ENCODE data around the gene UNC5A.

UNC5A gene

DNA sequence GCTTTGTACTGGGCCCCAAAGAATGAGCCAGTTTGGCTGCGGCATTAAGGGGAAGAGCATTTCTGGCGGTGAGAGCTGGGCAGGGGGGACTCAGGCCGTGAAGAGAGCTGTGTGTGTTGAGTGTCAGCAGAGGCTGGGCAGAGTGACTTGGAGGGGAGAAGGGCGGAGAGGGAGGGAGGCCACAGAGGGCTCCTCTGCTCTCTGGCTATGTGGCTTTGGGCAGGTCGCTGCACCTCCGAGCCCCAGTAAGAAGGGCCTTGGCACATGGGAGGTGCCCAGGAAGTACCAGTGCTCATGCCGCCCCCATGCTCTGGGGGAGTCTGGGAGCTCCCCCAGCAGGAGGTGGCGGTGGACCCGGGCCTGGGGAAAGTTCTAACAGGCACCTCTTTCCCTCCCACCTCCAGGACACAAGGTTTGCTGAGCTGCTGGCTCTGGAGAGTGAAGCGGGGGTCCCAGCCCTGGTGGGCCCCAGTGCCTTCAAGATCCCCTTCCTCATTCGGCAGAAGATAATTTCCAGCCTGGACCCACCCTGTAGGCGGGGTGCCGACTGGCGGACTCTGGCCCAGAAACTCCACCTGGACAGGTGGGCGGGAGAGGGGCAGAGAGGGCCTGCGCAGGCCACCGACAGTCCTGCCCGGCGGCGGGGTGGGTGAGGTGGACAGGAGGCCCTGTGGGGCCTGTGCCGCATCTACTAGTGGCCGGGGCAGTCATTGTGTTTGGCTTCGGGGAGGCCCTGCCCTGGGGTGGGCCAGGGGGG lies 68.7 kb downstream of the UNC5A start:
- TF ChIP-seq, protein P1, sequence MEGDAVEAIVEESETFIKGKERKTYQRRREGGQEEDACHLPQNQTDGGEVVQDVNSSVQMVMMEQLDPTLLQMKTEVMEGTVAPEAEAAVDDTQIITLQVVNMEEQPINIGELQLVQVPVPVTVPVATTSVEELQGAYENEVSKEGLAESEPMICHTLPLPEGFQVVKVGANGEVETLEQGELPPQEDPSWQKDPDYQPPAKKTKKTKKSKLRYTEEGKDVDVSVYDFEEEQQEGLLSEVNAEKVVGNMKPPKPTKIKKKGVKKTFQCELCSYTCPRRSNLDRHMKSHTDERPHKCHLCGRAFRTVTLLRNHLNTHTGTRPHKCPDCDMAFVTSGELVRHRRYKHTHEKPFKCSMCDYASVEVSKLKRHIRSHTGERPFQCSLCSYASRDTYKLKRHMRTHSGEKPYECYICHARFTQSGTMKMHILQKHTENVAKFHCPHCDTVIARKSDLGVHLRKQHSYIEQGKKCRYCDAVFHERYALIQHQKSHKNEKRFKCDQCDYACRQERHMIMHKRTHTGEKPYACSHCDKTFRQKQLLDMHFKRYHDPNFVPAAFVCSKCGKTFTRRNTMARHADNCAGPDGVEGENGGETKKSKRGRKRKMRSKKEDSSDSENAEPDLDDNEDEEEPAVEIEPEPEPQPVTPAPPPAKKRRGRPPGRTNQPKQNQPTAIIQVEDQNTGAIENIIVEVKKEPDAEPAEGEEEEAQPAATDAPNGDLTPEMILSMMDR (IDR thresholded peaks at IDR 0.05; ENCODE audit: extremely low read depth, missing control alignments), result no peak
- DNase-seq (ENCODE audit: low spot score), result no peak

DNA sequence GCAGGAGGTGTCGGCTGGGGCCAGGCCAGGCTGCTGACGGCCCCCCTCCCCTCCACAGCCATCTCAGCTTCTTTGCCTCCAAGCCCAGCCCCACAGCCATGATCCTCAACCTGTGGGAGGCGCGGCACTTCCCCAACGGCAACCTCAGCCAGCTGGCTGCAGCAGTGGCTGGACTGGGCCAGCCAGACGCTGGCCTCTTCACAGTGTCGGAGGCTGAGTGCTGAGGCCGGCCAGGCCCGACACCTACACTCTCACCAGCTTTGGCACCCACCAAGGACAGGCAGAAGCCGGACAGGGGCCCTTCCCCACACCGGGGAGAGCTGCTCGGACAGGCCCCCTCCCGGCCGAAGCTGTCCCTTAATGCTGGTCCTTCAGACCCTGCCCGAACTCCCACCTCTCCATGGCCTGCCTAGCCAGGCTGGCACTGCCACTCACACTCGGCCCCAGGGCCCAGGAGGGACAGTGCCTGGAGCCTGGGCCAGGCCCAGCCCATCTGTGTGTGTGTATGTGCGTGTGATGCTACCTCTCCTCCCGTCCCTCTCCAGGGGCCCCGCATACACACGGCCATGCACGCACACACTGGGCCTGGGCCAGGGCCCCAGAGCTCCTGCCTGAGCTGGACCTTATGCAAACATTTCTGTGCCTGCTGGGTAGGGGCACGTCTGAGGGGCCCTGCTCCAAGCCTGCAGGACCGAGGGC lies 69.5 kb downstream of the UNC5A start:
- TF ChIP-seq, protein P1 (IDR thresholded peaks at IDR 0.05; ENCODE audit: extremely low read depth, missing control alignments), result no peak
- DNase-seq (ENCODE audit: low spot score), result no peak

DNA sequence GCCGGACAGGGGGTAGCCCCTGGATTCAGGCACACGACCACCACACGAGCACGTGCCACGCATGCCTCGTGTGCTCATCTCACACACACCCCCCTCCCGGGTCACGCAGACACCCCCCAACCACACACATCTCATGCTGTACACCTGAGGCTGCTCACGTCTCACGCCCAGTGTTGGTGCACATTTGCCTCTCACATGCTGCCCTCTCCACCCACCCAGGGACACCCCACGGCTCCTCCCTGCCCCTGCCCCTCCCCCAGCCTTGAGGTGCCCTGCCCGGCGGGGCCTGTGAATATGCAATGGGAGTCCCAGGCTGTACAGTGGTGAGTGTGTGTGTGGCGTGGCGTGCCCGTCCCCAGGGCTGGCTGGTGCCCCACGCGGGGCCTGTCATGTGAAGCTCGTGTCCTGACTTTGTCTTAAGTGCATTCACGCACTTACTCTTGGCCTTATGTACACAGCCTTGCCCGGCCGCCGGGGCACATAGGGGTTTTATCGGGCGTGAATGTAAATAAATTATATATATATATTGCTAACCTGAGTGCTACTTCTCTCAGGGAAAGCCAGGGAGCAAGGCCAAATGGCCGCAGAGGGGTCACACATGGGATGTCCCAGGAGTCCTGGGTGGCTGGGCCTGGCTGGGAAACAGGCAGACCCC lies 70.1 kb downstream of the UNC5A start:
- no peak for DNase-seq (ENCODE audit: low spot score)
- TF ChIP-seq, protein P1 (IDR thresholded peaks at IDR 0.05; ENCODE audit: extremely low read depth, missing control alignments), result no peak

DNA sequence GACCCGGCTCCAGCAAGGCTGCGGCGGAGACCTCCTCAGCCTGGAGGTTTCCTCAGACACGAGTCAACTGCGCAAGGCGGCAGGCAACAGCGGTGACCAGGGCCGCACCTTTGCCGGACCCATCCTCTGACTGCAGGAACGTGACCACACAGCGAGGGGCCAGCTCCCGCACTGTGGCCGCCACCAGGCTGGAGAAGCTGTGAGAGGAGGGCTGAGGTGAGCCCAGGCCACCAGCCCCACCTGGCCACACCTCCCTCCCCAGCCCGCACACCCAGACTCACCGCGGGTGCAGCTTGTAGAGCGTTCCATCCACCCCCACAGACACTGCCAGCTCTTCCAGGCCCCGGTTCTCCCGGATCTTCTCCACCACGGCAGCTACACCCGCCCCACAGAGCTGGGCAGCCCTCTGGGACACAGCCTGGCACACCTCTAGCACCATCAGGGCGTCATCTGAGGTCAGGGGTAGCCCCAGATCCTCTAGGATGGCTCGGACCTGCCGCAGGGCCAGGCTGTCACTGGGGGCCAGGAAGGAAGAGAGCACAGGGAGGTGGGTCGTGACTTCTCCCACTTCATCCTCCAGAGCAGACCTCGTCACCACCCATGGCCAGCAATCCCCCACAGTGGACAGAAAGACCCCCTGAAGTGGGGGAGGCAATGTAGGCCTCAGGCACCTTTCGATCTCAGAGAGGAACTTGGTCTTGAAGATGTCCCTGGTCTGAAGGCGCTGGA lies 70.8 kb downstream of the UNC5A start:
- TF ChIP-seq, protein P1 (IDR thresholded peaks at IDR 0.05; ENCODE audit: extremely low read depth, missing control alignments), result no peak
- no peak for DNase-seq (ENCODE audit: low spot score)

DNA sequence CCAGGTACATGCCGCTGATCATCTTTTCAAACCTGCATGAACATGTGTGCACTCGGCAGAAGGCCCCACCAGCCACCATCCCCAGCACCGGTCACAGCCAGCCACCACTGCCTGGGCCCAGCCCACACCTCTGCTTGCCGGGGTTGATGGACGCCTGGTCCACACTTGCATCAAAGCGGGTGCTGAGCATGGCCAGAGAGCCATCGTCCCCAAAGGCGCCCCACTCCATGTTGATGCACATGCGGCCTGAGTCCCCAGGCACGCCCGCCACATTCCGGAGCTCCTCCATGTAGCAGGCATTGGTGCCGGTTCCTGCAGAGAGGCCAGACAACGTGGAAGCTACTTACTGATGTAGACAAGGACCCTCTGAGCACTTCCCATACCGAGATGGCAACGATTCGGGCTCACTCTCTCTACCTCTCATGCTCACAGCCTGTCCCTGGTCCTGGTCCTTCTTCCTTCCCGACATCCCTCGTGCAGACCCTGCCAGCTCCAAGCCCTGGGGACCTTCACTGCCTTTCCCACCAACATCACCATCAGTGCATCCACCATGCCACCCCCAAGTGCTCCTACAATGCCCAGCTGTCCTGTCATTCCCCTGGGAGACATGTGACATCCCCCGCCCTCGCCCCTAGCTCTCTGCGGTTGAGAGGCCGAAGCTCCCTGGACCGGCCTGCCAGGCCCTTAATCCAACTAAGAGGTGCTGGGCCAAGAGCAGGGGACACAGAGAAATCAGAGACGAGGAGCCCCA lies 71.6 kb downstream of the UNC5A start:
- DNase-seq (ENCODE audit: low spot score), result no peak
- TF ChIP-seq, protein P1 (IDR thresholded peaks at IDR 0.05; ENCODE audit: extremely low read depth, missing control alignments), result no peak

DNA sequence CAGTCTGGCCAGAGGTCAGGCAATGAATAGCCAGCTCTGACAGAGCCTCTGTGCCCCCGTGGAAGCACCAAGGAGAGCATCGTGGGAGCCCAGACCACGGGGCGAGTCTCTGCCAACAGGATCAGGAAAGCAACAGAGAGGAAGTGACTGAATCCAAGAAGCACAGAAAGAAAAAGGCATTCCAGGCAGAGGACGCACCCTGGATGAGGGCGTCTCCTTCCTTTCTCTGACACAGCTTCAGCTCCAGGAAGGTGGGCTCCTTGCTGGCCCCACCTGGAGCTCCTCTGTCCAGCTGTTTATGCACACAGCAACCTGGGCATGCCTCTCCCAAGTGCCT lies 72.2 kb downstream of the UNC5A start:
- TF ChIP-seq, protein P1 (IDR thresholded peaks at IDR 0.05; ENCODE audit: extremely low read depth, missing control alignments), result no peak
- DNase-seq (ENCODE audit: low spot score), result no peak
